Neural cell (in vitro differentiated cells): ENCODE results near the gene DGCR8. TPM values are rescaled to one million over a fixed set of nuclear protein-coding genes. Genes with fewer than 3 reads are reported as not detected.

Experiments used
- H2AFZ ChIP-seq: fragments of 200-600, 300-800 bp; sonication (generic), shearing (Covaris generic); 2 replicates; pipeline ENCODE4 v1.6.0; 2014; ENCODE audit warnings: low read depth, mild to moderate bottlenecking, antibody characterized with exemption, low read length, moderate library complexity
- H3F3A ChIP-seq: fragments of 200-600 bp; shearing (Covaris generic); 2 replicates; pipeline ENCODE4 v1.6.1; 2016; ENCODE audit warnings: mild to moderate bottlenecking, moderate library complexity, mixed read lengths, antibody characterized with exemption, low read length; ENCODE audit not compliant: insufficient read depth, poor library complexity, severe bottlenecking
- H3K27ac ChIP-seq: fragments of 200-600, 300-800 bp; sonication (generic), shearing (Covaris generic); 2 replicates; pipeline ENCODE4 v1.5.1; 2014; ENCODE audit warnings: mild to moderate bottlenecking, low read length, moderate library complexity
- H3K27me3 ChIP-seq: fragments of 300-800, 200-600 bp; sonication (generic), shearing (Covaris generic); 2 replicates; pipeline ENCODE4 v1.6.0; 2014; ENCODE audit warnings: mild to moderate bottlenecking, low read depth, low read length, moderate library complexity; ENCODE audit not compliant: insufficient read depth
- H3K36me3 ChIP-seq: fragments of 300-800, 200-600 bp; sonication (generic), shearing (Covaris generic); 2 replicates; pipeline ENCODE4 v1.5.1; 2014; ENCODE audit warnings: mild to moderate bottlenecking, antibody characterized with exemption, low read length, moderate library complexity; ENCODE audit not compliant: insufficient read depth
- H3K4me2 ChIP-seq: fragments of 300-800, 200-600 bp; sonication (generic), shearing (Covaris generic); 2 replicates; pipeline ENCODE4 v1.6.0; 2014; ENCODE audit warnings: mild to moderate bottlenecking, low read length
- H3K4me3 ChIP-seq: fragments of 300-800, 200-600 bp; sonication (generic), shearing (Covaris generic); 2 replicates; pipeline ENCODE4 v1.5.1; 2014; ENCODE audit warnings: mild to moderate bottlenecking, low read length, moderate library complexity
- H3K79me2 ChIP-seq: fragments of 200-600 bp; shearing (Covaris generic); replicated peaks from 2 replicates; pipeline ENCODE4 v1.6.0; 2014; ENCODE audit warnings: mild to moderate bottlenecking, low read length, moderate library complexity; ENCODE audit not compliant: insufficient read depth
- H3K9ac ChIP-seq: fragments of 300-800, 200-600 bp; sonication (generic), shearing (Covaris generic); 2 replicates; pipeline ENCODE4 v1.6.1; 2016; ENCODE audit warnings: mild to moderate bottlenecking, low read length, mixed read lengths
- H3K9me2 ChIP-seq: fragments of 200-600 bp; shearing (Covaris generic); 2 replicates; pipeline ENCODE4 v1.6.1; 2016; ENCODE audit warnings: mild to moderate bottlenecking, low read length, mixed read lengths; ENCODE audit not compliant: insufficient read depth
- H3K9me3 ChIP-seq: fragments of 200-600, 300-800 bp; sonication (generic), shearing (Covaris generic); 2 replicates; pipeline ENCODE4 v1.6.1; 2016; ENCODE audit warnings: mild to moderate bottlenecking, mixed run types, low read length, moderate library complexity, mixed read lengths
- H4K20me1 ChIP-seq: fragments of 200-600 bp; shearing (Covaris generic); 2 replicates; pipeline ENCODE4 v1.6.1; 2016; ENCODE audit warnings: mild to moderate bottlenecking, mixed run types; ENCODE audit not compliant: insufficient read depth
- CTCF ChIP-seq: fragments of 450-650 bp; IDR thresholded peaks from 2 replicates; pipeline ENCODE4 v1.5.1; 2014; ENCODE audit warnings: antibody characterized with exemption, mild to moderate bottlenecking, moderate library complexity; ENCODE audit not compliant: poor library complexity, severe bottlenecking
- EP300 ChIP-seq: fragments of 450-650 bp; conservative IDR thresholded peaks from 2 replicates; pipeline ENCODE4 v1.6.1; 2014; ENCODE audit warnings: antibody characterized with exemption, mild to moderate bottlenecking, moderate library complexity; ENCODE audit not compliant: poor library complexity, severe bottlenecking
- EZH2 ChIP-seq: fragments of 200-600, 300-800 bp; shearing (Covaris generic), sonication (generic); IDR thresholded peaks from 2 replicates; pipeline ENCODE4 v1.6.1; 2014; ENCODE audit warnings: antibody characterized with exemption, low read length, borderline replicate concordance, mild to moderate bottlenecking; ENCODE audit not compliant: insufficient read depth, poor library complexity, severe bottlenecking
- MXI1 ChIP-seq: fragments of 450-650 bp; conservative IDR thresholded peaks from 2 replicates; pipeline ENCODE4 v1.6.1; 2014; ENCODE audit warnings: antibody characterized with exemption, mild to moderate bottlenecking; ENCODE audit not compliant: poor library complexity, severe bottlenecking
- POLR2AphosphoS5 ChIP-seq: IDR thresholded peaks from 2 replicates; pipeline ENCODE4 v1.6.1; 2012
- RAD21 ChIP-seq: fragments of 450-650 bp; conservative IDR thresholded peaks from 2 replicates; pipeline ENCODE4 v1.6.1; 2014; ENCODE audit warnings: antibody characterized with exemption, mild to moderate bottlenecking, moderate library complexity
- REST ChIP-seq: IDR thresholded peaks from 2 replicates; pipeline ENCODE4 v1.6.1; 2012; ENCODE audit warnings: borderline replicate concordance
- SMC3 ChIP-seq: fragments of 450-650 bp; conservative IDR thresholded peaks from 2 replicates; pipeline ENCODE4 v1.6.1; 2014; ENCODE audit warnings: antibody characterized with exemption, mild to moderate bottlenecking, moderate library complexity; ENCODE audit not compliant: poor library complexity
- TAF1 ChIP-seq: IDR thresholded peaks from 2 replicates; pipeline ENCODE4 v1.6.1; 2012; ENCODE audit warnings: low read depth
- polyA plus RNA-seq: library from polyadenylated mRNA; depleted of rRNA; stranded (reverse); fragments of >200 nt; gene quantifications from 2 replicates; pipeline ENCODE4 v1.2.3, GENCODE V29; 2014

DGCR8 gene
- polyA plus RNA-seq, 1 donor from 2014 or later, result 48.9 TPM

GRCh38 chr22:20040327-20041200 is 39.5 kb upstream of the DGCR8 start:
- H3K27me3 ChIP-seq, result no peaks in the 10 kb centered on the region
- H3K36me3 ChIP-seq, result no peaks in the 10 kb centered on the region
- no peaks in the 10 kb centered on the region for H3K9me3 ChIP-seq
- H2AFZ ChIP-seq, result no peak overlapping the region
- no peaks in the 10 kb centered on the region for H4K20me1 ChIP-seq
- no peak overlapping the region for H3K4me3 ChIP-seq
- no peaks in the 10 kb centered on the region for H3F3A ChIP-seq
- no peak overlapping the region for H3K9ac ChIP-seq
- TF ChIP-seq TAF1, result no peak
- TF ChIP-seq SMC3, result no peak
- TF ChIP-seq CTCF, result no peak
- TF ChIP-seq REST, result no peak
- TF ChIP-seq MXI1, result no peak
- no peak for TF ChIP-seq EZH2
- no peak for TF ChIP-seq POLR2AphosphoS5
- no peak for TF ChIP-seq EP300
- TF ChIP-seq RAD21, result no peak
- no peak overlapping the region for H3K27ac ChIP-seq
- no peaks in the 10 kb centered on the region for H3K9me2 ChIP-seq
- no peaks in the 10 kb centered on the region for H3K79me2 ChIP-seq
- no peak overlapping the region for H3K4me2 ChIP-seq

DNA sequence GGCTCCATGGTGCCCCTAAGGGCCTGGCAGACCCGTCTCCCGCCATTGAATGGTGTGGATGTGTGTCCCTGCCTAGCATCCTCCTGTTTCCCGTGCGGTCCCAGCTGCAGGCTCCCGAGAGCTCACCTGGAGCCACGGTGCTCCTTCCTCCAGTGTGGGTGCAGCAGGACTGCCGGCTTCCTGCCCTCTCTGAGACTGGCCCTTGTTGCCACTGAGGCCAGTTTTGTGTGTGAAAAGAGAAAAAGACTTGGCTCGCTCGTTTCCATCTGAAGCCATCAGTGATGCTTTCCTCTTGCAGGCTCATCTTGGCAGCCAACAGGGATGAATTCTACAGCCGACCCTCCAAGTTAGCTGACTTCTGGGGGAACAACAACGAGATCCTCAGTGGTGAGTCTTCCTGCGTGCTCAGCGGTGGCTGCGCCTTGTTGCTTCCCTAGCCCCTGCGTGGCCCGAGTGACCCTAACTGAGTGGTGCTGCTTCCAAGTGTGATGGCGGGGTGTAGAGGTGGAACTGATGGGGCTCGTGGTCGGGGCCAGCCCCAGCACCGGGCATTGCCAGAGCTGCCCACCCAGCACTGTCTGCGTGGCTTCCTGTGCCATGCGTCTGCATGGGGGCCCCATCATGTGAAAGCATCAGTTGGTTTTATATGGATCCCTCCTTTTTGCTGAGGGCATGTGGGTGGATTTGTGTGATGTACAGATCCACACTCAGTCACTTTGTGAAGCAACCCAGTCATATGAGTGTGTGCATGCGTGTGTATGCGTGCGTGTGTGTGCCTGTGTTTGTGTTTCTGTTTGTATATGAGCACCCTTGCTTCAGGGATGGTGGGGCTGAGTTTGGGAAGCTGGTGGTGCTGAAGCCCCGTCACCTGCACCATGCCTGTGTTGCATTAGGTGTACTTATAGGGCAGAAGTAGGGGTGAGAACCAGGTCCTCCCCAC is 36.7 kb upstream of the DGCR8 start:
- H3F3A ChIP-seq, result no peaks in the 10 kb centered on the region
- H3K4me3 ChIP-seq, result no peak overlapping the region
- no peaks in the 10 kb centered on the region for H3K9me2 ChIP-seq
- H3K9me3 ChIP-seq, result no peaks in the 10 kb centered on the region
- no peak overlapping the region for H3K27ac ChIP-seq
- H3K9ac ChIP-seq, result no peak overlapping the region
- H2AFZ ChIP-seq, result no peak overlapping the region
- H3K4me2 ChIP-seq, result no peak overlapping the region
- H3K79me2 ChIP-seq, result no peaks in the 10 kb centered on the region
- H3K36me3 ChIP-seq, result no peaks in the 10 kb centered on the region
- no peaks in the 10 kb centered on the region for H4K20me1 ChIP-seq
- TF ChIP-seq EZH2, result no peak
- no peak for TF ChIP-seq RAD21
- no peak for TF ChIP-seq TAF1
- no peak for TF ChIP-seq SMC3
- TF ChIP-seq POLR2AphosphoS5, result no peak
- no peak for TF ChIP-seq MXI1
- TF ChIP-seq REST, result no peak
- TF ChIP-seq CTCF, result no peak
- no peak for TF ChIP-seq EP300
- H3K27me3 ChIP-seq, result no peaks in the 10 kb centered on the region
